ACC112 (cell line): ENCODE measurements around the gene TK1.

ENCODE experiments used
- H2AFZ ChIP-seq: fragments of 200-600 bp; sonication (generic); one replicate; pipeline ENCODE4 v1.6.0; 2017; ENCODE audit warnings: antibody characterized with exemption, low read length; ENCODE audit not compliant: unreplicated experiment
- H3K27ac ChIP-seq: fragments of 200-600 bp; sonication (generic); 2 replicates; pipeline ENCODE4 v1.5.1; 2014; ENCODE audit warnings: low read depth, mild to moderate bottlenecking, antibody characterized with exemption, low read length, moderate library complexity
- H3K27me3 ChIP-seq: fragments of 200-600 bp; sonication (generic); 2 replicates; pipeline ENCODE4 v1.6.1; 2014; ENCODE audit warnings: mild to moderate bottlenecking, antibody characterized with exemption, low read length, moderate library complexity, mixed read lengths; ENCODE audit not compliant: insufficient read depth
- H3K36me3 ChIP-seq: fragments of 200-600 bp; sonication (generic); 2 replicates; pipeline ENCODE4 v1.6.1; 2016; ENCODE audit warnings: mild to moderate bottlenecking, antibody characterized with exemption, low read length, moderate library complexity, mixed read lengths; ENCODE audit not compliant: insufficient read depth
- H3K4me1 ChIP-seq: fragments of 200-600 bp; sonication (generic); one replicate; pipeline ENCODE4 v1.6.1; 2016; ENCODE audit warnings: low read length, mixed read lengths; ENCODE audit not compliant: insufficient read depth, unreplicated experiment, control insufficient read depth
- H3K4me3 ChIP-seq: fragments of 200-600 bp; sonication (generic); 2 replicates; pipeline ENCODE4 v1.5.1; 2014; ENCODE audit warnings: mild to moderate bottlenecking, low read depth, low read length
- H3K79me2 ChIP-seq: fragments of 200-600 bp; sonication (generic); one replicate; pipeline ENCODE4 v1.6.0; 2016; ENCODE audit warnings: low read length; ENCODE audit not compliant: control insufficient read depth, unreplicated experiment, insufficient read depth

Gene TK1

DNA sequence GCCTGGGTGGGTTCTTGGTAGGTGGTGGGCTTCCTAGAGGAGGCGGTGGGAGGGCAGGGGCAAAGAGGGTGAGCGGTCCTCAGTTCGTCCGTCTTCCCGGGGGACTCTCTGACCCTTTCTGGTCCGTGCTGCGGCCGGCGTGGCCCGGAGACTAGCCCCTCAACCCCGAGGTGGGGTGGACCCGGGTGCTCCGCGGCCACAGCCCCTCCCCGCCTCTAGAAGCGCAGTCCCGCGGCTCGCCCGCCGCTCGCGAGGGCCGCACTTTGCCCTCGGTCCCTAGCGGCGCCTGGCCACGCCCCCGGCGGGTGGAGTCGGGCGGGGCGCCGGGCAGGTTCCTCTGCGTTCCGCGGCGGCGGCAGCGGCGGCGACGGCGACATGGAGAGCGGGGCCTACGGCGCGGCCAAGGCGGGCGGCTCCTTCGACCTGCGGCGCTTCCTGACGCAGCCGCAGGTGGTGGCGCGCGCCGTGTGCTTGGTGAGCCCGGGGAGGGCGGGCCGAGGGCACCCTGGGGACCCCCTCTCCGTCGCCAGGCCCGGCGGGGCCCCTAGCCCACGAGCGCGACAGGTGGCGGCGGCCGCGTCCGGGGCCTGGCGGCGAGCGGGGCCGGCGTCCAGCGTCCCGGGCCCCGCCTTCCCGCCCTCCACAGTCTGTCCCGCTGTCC, 18.5 kb downstream of the TK1 start, which contains the start of gene SYNGR2:
TSS of gene SYNGR2 (plus strand) at position 340 of the 661 bp plus-strand sequence. CDS start at position 376, 36 bp downstream.
- Histone ChIP-seq H3K4me1 (no peaks in the 10 kb centered on the region), H3K4me3 (peak within 1 kb of the TSS; percentile 79), H3K79me2 (no peaks in the 10 kb centered on the region), H3K27ac (no peak within 1 kb of the TSS), H3K36me3 (no peaks in the 10 kb centered on the region), H3K27me3 (no peaks in the 10 kb centered on the region), H2AFZ (peak within 1 kb of the TSS; percentile 45)

DNA sequence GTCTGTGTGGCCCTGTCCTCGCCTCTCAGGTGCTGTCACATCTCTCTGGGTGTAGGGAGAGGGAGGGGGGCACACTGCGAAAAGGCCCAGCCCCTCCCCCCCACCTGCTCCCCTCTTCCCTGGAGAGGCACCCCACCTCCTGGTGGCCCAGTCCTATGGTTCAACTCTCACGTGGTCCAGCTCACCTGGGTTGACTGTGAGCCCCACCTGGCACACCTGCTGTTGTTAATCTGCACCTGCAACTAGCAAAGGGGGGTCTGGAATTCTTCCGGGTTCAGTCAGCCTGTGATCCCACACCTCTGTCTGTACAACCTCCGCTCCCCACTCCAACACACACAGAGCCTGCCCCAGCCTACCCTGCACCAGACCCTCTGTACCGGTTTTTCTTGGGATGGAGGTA, 20.4 kb downstream of the TK1 start:
- no peak overlapping the region for H3K27ac ChIP-seq
- no peaks in the 10 kb centered on the region for H3K4me1 ChIP-seq
- H3K27me3 ChIP-seq = no peaks in the 10 kb centered on the region
- H3K79me2 ChIP-seq = no peaks in the 10 kb centered on the region
- no peaks in the 10 kb centered on the region for H3K36me3 ChIP-seq
- H2AFZ ChIP-seq = no peak overlapping the region
- no peak overlapping the region for H3K4me3 ChIP-seq

DNA sequence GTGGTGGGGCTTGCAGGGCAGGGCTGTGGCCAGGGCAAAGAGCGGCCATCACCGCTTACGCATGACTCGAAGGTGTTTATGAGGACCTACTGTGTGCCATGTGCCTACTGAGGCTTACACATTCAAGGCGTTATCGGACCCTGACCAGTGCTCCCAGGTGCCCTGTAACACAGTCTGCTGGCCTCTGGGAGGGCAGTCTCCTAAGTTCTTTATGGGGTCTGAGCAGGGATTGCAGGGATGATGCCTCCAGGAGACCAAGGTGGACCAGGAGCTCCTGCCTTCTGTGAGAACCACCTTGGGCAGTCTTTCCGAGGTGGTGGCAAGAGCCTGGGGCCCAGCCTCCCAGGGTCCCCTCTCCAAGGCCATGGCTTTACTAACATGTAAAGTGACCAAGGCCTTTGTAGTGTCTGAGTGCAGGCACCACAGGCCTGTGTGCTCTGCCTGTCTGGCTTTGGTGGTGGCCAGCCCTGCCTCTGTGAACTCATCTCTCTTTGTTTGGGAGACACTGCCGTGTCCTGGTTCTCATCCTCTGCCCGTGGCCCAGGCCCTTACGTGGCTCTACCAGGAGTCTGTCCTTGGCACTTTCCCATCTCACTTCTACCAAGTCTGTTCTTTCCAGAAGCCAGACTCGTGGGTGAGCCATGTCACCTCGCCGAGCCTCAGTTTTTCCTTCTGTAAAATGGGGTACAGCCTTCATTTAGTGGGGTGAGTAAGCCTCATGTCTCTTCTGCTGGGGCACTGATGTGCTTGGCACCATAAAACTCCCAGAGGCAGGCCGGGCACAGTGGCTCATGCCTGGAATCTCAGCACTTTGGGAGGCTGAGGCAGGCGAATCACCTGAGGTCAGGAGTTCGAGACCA, 21.9 kb downstream of the TK1 start:
- H3K27ac ChIP-seq = no peak overlapping the region
- no peak overlapping the region for H2AFZ ChIP-seq
- no peaks in the 10 kb centered on the region for H3K79me2 ChIP-seq
- no peaks in the 10 kb centered on the region for H3K4me1 ChIP-seq
- H3K36me3 ChIP-seq = no peaks in the 10 kb centered on the region
- H3K4me3 ChIP-seq = no peak overlapping the region
- H3K27me3 ChIP-seq = no peaks in the 10 kb centered on the region

DNA sequence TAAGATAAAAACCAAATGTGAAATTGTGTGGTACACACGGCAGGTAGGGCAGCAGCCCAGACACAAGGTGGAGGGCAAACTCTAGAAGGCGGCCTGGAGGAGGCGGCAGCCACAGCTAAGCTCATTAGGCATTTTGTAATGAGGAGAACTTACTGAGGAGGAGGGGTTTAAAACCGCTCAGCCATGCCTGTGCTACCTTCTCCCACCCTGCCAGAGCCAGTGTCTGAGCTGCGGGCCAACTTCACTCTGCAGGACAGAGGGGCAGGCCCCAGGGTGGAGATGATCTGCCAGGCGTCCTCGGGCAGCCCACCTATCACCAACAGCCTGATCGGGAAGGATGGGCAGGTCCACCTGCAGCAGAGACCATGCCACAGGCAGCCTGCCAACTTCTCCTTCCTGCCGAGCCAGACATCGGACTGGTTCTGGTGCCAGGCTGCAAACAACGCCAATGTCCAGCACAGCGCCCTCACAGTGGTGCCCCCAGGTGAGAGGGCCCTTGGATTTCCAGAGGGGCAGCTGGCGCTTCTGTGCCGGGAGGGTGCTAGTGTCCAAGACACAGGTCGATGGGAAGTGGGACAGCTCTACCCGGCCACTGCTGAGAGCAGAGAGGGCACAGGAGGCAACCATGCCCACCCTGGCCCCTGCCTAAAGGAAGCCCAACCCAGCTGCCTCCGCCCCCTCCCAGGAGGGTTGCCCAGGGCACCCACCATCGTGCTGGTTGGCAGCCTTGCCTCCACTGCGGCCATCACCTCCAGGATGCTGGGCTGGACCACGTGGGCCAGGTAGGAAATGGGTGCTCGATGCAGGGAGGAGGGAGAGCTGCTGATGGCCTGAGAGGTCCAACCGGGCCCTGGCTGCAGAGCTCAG, 22.7 kb downstream of the TK1 start:
- no peak overlapping the region for H3K4me3 ChIP-seq
- H3K27ac ChIP-seq = no peak overlapping the region
- H2AFZ ChIP-seq = no peak overlapping the region
- no peaks in the 10 kb centered on the region for H3K27me3 ChIP-seq
- H3K79me2 ChIP-seq = no peaks in the 10 kb centered on the region
- H3K36me3 ChIP-seq = no peaks in the 10 kb centered on the region
- no peaks in the 10 kb centered on the region for H3K4me1 ChIP-seq

DNA sequence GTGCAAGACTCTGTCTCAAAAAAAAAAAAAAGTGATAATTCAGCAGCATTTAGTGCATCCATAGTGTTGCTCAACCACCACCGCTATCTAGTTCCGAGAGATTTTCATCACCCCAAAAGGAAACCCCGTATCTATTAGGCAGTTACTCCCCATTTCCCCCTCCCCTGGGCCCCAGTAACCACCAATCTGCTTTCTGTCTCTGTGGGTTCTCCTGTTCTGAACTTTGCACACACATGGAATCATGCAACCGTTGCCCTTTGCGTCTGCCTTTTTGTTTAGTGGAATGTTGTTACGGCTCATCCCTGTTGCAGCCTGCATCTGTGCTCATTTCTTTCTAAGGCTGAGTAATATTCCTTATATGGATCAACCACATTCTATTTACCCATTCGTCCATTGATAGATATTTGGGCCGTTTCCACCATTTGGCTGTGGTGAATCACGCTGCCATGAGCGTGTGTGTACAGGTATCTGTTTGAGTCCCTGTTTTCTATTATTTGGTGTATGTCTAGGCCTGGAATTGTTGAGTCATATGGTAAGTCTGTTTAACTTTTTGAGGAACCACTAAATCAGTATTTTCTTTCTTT, 27.2 kb downstream of the TK1 start:
- H3K27me3 ChIP-seq = no peaks in the 10 kb centered on the region

DNA sequence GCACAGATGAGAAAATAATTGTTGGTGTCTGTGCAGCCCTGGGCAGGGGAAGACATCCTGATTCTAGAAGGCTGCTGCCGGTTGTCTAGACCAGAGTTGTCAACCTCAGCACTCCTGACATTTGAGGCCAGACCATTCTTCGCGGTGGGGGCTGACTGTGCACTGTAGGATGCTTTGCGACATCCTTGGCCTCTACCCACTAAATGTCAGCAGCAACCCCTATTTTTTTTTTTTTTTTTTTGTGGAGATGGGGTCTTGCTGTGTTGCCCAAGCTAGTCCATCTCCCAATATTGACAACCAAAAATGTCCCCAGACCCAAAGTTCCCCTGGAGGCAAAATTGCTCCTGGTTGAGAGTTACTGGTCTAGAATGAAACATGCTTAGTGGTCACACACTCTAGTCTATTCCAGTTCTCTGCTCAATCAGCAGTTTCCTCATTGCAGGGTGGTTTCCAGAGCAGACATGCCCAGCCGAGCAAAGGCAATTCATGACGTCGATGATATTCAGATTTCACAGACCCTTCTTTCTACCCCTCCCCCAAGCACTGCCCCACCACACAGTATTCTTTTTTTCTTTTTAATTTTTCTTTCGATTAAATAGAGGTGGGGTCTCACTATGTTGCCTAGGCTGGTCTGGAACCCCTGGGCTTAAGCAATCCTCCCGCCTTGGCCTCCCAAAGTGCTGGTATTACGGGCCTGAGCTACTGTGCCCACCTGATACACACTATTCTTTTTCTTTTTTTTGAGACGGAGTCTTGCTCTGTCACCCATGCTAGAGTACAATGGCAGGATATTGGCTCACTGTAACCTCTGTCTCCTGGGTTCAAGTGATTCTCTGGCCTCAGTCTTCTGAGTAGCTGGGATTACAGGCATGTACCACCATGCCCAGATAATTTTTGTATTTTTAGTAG, 31.7 kb downstream of the TK1 start:
- Histone ChIP-seq H2AFZ (no peak overlapping the region), H3K79me2 (no peaks in the 10 kb centered on the region), H3K4me1 (peaks cover 6% of the 10 kb centered on the region), H3K27me3 (no peaks in the 10 kb centered on the region), H3K27ac (no peak overlapping the region), H3K36me3 (no peaks in the 10 kb centered on the region), H3K4me3 (no peak overlapping the region)

More for the DNA sequence above, 27.2 kb downstream of the TK1 start:
- no peak overlapping the region for H3K27ac ChIP-seq
- no peaks in the 10 kb centered on the region for H3K79me2 ChIP-seq
- no peak overlapping the region for H3K4me3 ChIP-seq
- H3K36me3 ChIP-seq = no peaks in the 10 kb centered on the region
- H3K4me1 ChIP-seq = no peaks in the 10 kb centered on the region
- no peak overlapping the region for H2AFZ ChIP-seq

DNA sequence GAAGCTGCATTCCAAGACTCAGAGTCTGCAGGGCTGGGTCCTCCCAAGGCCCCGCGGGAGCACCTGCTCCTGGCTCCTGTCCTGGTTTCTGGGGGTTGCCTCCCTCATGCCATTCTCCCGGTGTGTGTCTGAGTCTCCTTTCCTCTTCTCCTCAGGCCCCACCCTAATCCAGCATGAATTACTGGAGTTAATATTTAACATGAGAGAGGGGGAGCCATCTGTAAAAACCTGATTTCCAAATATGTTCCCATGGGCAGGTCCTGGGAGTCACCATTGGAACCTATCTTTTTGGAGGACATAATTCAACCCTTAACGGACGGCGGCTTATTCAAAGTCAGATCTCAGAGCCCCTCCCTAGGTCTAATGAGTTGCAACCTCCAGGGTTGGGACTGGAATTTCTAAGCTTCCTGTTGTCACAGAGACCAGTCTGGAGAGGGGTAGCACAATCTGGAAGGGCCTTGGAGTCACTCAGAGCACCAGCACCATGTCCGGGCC, 35.3 kb downstream of the TK1 start:
- Histone ChIP-seq H3K27ac (no peak overlapping the region), H2AFZ (no peak overlapping the region)

DNA sequence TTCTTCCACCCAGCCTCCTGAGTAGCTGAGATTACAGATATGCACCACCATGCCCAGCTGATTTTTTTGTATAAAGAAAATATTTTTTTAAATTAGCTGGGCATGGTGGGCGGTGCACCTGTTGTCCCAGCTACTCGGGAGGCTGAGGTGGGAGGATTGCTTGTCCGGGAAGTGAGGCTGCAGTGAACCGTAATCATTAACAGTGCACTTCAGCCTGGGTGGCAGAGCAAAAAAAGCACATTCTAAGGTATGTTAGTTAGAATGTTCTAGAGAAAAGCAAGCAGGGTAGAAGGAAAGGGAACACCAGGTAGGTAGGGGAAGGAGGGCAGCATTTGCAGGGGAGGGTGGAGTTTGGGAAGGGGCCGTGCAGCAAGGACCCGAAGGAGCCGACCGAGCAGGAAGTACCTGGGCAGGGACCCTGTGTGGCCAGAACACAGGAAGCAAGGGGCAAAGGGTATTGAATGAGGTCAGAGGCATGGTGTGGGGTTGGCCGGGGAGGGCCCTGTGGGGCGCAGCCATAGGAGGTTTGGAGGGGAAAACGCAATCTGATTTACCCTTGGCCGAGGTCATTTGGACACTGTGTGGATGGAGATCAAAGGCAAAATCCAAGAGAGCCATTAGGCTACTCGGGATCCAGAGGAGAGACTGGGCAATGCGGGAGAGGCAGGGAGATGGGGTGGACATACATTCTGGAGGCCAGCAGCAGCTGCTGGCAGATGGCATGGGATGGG, 38.4 kb downstream of the TK1 start:
- Histone ChIP-seq H3K4me3 (no peak overlapping the region), H2AFZ (no peak overlapping the region), H3K79me2 (no peaks in the 10 kb centered on the region), H3K4me1 (peaks cover 24% of the 10 kb centered on the region), H3K36me3 (no peaks in the 10 kb centered on the region), H3K27ac (no peak overlapping the region), H3K27me3 (no peaks in the 10 kb centered on the region)

More for the DNA sequence above, 35.3 kb downstream of the TK1 start:
- Histone ChIP-seq H3K4me1 (peaks cover 6% of the 10 kb centered on the region), H3K36me3 (no peaks in the 10 kb centered on the region), H3K27me3 (no peaks in the 10 kb centered on the region), H3K4me3 (no peak overlapping the region), H3K79me2 (no peaks in the 10 kb centered on the region)

DNA sequence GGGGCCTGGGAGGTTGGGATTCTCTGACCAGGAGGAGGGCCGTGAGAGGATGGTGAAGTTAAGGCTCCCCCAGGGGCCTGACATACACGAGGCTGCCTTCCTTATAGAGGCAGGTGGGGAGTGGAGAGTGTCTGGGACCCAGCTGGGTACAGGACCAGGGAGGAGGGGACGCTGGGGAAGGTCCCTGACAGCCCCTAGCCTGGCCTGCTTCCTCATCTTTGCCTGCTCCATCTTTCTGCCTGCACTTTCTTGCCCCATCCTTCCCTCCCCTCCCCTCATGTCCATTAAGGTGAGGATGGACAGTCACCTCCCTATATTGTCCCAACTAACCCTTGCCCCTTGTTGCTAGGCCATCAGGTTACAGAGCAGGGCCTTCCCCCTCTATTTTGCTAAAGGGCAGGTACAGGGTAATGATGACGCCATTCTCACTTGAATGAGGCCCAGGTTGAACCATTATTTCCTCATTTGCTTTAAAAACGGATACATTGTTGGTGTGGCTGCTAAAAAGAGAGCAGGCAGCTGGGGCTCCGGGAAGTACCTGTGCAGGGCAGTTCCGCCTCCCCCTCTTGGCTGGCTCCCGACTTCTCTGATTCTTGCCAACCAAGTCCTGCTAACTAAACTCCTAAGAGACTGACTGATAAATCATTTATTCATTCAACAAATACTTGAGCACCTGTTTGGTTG, 39.4 kb downstream of the TK1 start:
- Histone ChIP-seq H3K79me2 (no peaks in the 10 kb centered on the region), H3K27me3 (no peaks in the 10 kb centered on the region), H3K27ac (no peak overlapping the region), H3K36me3 (no peaks in the 10 kb centered on the region), H3K4me3 (no peak overlapping the region), H2AFZ (no peak overlapping the region), H3K4me1 (peaks cover 24% of the 10 kb centered on the region)
